ENCODE measurements around the gene TRMT11. TPM values are rescaled to one million over a fixed set of nuclear protein-coding genes. Genes with fewer than 3 reads are reported as not detected.

Gene TRMT11
- total and polyA plus RNA-seq, 2 of the 8 experiments (the other 6 are each of a cell fraction or from before 2014, with no cell fraction given), result 19.7 to 32.4 TPM

DNA sequence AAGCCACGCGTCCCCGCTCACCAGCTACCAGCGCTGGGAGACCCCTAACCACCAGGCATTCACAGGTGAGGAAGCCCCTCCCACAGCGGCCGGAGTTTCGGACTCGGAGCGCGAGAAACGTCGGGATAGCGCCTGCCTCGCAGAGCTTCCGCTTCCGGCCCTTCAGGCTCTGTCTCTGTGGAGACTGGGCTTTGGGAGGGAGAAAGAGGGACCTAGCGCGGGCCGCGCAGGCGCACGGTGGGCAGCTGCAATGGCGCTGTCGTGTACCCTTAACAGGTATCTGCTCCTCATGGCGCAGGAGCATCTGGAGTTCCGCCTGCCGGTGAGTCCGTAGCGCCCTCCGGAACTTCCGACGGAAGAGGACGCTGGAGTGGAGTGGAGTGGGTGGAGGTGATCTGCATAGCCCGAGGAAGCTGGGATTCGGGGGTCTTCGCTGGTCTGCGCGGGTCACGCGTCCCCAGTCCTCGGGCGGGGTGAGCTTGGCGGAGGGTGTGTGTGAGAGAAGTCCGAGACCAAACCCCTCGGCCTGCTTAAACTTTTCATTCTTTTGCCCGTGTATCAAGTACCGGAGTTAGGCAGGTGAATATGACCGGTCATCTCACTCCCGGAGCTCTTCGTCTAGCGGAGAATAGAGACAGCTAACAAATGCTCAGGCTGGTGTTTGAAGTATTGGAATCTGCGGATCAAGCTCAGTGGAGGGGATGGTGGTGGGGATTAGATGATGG is at the start of gene TRMT11 (continued):
- TF ChIP-seq TBP (IDR thresholded peaks at IDR 0.05; ENCODE audit: low read depth, low read length), result peak; percentile 79
- TF ChIP-seq POU5F1 (IDR thresholded peaks at IDR 0.05; ENCODE audit: low read depth, low read length), result no peak
- no peak for TF ChIP-seq EGR1 (IDR thresholded peaks at IDR 0.05; ENCODE audit: borderline replicate concordance, low read depth, low read length)
- TF ChIP-seq SP1 (IDR thresholded peaks at IDR 0.05; ENCODE audit: low read depth, low read length), result no peak
- TF ChIP-seq BCL11A (IDR thresholded peaks at IDR 0.05; ENCODE audit: low read depth in 2 of 2, low read length in 2 of 2), result no peak
- TF ChIP-seq JUN (IDR thresholded peaks at IDR 0.05; ENCODE audit: low read depth, low read length), result no peak
- TF ChIP-seq SAP30 (IDR thresholded peaks at IDR 0.05; ENCODE audit: insufficient read depth, insufficient replicate concordance, low read length), result no peak
- TF ChIP-seq KDM4A (IDR thresholded peaks at IDR 0.05; ENCODE audit: low read depth, low read length, severe bottlenecking), result peak; percentile 84
- no peak for TF ChIP-seq KDM1A (IDR thresholded peaks at IDR 0.05; ENCODE audit: borderline replicate concordance, low read length)
- peak; percentile 93 for TF ChIP-seq TAF7 (optimal IDR thresholded peaks at IDR 0.05; ENCODE audit: borderline replicate concordance, low read depth, low read length)
- peak; percentile 85 for TF ChIP-seq NRF1 (IDR thresholded peaks at IDR 0.05; ENCODE audit: low read depth, low read length)
- no peak for TF ChIP-seq RXRA (IDR thresholded peaks at IDR 0.05; ENCODE audit: insufficient read depth, low read depth, low read length)
- TF ChIP-seq TAF1 (IDR thresholded peaks at IDR 0.05; ENCODE audit: low read depth, low read length), result peak; percentile 97
- TF ChIP-seq, protein P1, sequence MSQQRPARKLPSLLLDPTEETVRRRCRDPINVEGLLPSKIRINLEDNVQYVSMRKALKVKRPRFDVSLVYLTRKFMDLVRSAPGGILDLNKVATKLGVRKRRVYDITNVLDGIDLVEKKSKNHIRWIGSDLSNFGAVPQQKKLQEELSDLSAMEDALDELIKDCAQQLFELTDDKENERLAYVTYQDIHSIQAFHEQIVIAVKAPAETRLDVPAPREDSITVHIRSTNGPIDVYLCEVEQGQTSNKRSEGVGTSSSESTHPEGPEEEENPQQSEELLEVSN (IDR thresholded peaks at IDR 0.05), result peak; percentile 62
- TF ChIP-seq, protein P2, sequence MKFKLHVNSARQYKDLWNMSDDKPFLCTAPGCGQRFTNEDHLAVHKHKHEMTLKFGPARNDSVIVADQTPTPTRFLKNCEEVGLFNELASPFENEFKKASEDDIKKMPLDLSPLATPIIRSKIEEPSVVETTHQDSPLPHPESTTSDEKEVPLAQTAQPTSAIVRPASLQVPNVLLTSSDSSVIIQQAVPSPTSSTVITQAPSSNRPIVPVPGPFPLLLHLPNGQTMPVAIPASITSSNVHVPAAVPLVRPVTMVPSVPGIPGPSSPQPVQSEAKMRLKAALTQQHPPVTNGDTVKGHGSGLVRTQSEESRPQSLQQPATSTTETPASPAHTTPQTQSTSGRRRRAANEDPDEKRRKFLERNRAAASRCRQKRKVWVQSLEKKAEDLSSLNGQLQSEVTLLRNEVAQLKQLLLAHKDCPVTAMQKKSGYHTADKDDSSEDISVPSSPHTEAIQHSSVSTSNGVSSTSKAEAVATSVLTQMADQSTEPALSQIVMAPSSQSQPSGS (IDR thresholded peaks at IDR 0.05; ENCODE audit: low read length), result no peak
- TF ChIP-seq SRF (IDR thresholded peaks at IDR 0.05; ENCODE audit: low read depth, low read length), result no peak
- TF ChIP-seq CTBP2 (IDR thresholded peaks at IDR 0.05; ENCODE audit: borderline replicate concordance, insufficient read depth, insufficient read length, low read length), result no peak
- peak; percentile 94 for TF ChIP-seq YY1 (IDR thresholded peaks at IDR 0.05; ENCODE audit: low read depth, low read length)
- TF ChIP-seq HDAC2 (IDR thresholded peaks at IDR 0.05; ENCODE audit: borderline replicate concordance in 1 of 2, low read depth in 2 of 2, low read length in 2 of 2), result peak in 1 of 2 experiments; percentile 27; a peak in 1 of 4 replicates
